ENCODE results near the gene KIF24.

DNA sequence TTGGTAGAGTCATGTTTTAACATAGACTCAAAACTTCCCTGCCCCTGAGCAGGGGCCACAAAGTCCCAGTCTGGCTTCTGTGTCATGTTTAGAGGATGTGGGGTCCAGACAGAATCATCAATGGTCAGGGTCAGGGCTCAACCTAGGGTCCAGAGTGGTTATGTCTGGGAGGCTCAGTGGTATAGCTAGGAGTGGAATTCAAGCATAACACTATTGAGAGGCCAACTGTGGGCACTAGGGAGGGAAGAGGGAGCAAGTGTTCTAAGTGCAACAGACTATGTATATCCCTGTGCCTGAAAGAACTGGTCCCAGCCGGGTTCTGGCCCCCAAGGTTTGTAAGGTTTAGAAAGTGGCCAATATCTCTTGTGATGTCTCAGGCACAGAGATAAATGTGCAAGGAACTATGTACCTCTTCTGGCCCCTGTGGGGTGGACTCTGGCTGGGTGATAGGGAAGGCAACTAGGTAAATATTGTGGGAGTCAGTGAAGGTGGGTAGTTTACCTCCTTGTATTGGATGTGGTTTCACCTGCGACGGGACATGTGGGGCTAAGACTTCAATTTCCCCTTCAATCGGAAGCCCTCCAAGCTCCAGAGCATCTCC lies 33.6 kb upstream of the KIF24 start:
- TF ChIP-seq, protein P1, sequence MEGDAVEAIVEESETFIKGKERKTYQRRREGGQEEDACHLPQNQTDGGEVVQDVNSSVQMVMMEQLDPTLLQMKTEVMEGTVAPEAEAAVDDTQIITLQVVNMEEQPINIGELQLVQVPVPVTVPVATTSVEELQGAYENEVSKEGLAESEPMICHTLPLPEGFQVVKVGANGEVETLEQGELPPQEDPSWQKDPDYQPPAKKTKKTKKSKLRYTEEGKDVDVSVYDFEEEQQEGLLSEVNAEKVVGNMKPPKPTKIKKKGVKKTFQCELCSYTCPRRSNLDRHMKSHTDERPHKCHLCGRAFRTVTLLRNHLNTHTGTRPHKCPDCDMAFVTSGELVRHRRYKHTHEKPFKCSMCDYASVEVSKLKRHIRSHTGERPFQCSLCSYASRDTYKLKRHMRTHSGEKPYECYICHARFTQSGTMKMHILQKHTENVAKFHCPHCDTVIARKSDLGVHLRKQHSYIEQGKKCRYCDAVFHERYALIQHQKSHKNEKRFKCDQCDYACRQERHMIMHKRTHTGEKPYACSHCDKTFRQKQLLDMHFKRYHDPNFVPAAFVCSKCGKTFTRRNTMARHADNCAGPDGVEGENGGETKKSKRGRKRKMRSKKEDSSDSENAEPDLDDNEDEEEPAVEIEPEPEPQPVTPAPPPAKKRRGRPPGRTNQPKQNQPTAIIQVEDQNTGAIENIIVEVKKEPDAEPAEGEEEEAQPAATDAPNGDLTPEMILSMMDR (IDR thresholded peaks at IDR 0.05 in 4 of 5, conservative IDR thresholded peaks at IDR 0.05 in 1 of 5) = no peak
- TF ChIP-seq POLR2A (IDR thresholded peaks at IDR 0.05) = no peak
